ENCODE data around the gene DMXL1. TPM values are rescaled to one million over a fixed set of nuclear protein-coding genes. Genes with fewer than 3 reads are reported as not detected.

DMXL1 gene
- total and polyA plus RNA-seq, 2 experiments from 2014 or later, result 28.4 to 41.7 TPM

- TF ChIP-seq ZNF462 (CRISPR knock-in tag; IDR thresholded peaks at IDR 0.05), result no peak
- no peak for TF ChIP-seq CTCF (conservative IDR thresholded peaks at IDR 0.05; ENCODE audit: low read depth in 2 of 2)
- TF ChIP-seq, protein P1, sequence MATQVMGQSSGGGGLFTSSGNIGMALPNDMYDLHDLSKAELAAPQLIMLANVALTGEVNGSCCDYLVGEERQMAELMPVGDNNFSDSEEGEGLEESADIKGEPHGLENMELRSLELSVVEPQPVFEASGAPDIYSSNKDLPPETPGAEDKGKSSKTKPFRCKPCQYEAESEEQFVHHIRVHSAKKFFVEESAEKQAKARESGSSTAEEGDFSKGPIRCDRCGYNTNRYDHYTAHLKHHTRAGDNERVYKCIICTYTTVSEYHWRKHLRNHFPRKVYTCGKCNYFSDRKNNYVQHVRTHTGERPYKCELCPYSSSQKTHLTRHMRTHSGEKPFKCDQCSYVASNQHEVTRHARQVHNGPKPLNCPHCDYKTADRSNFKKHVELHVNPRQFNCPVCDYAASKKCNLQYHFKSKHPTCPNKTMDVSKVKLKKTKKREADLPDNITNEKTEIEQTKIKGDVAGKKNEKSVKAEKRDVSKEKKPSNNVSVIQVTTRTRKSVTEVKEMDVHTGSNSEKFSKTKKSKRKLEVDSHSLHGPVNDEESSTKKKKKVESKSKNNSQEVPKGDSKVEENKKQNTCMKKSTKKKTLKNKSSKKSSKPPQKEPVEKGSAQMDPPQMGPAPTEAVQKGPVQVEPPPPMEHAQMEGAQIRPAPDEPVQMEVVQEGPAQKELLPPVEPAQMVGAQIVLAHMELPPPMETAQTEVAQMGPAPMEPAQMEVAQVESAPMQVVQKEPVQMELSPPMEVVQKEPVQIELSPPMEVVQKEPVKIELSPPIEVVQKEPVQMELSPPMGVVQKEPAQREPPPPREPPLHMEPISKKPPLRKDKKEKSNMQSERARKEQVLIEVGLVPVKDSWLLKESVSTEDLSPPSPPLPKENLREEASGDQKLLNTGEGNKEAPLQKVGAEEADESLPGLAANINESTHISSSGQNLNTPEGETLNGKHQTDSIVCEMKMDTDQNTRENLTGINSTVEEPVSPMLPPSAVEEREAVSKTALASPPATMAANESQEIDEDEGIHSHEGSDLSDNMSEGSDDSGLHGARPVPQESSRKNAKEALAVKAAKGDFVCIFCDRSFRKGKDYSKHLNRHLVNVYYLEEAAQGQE (IDR thresholded peaks at IDR 0.05; ENCODE audit: unreplicated experiment), result no peak
- TF ChIP-seq ZNF331 (CRISPR knock-in tag; IDR thresholded peaks at IDR 0.05; ENCODE audit: low read depth), result no peak
- TF ChIP-seq ETS1 (IDR thresholded peaks at IDR 0.05), result no peak
Measured at GRCh38 chr5:119123280-119123679, 52.4 kb downstream of the DMXL1 start (continued).
